HEK293 (cell line): ENCODE results near the gene ADGRG7.

Experiments
- CTCF ChIA-PET: fragments of 350-600 bp; formaldehyde crosslinking; extraction: SDS; loops from one replicate; lab custom pipeline; 2021; ENCODE audit warnings: antibody characterized with exemption; lab: Yijun Ruan, JAX
- POLR2A ChIA-PET: fragments of 300-600 bp; formaldehyde crosslinking; extraction: SDS; loops from one replicate; lab custom pipeline; 2020; ENCODE audit warnings: antibody characterized with exemption, inconsistent platforms; lab: Yijun Ruan, JAX
- H3K27ac ChIP-seq: fragments of 200-500 bp; sonication (Bioruptor generic); 2 replicates; pipeline ENCODE4 v1.5.1; 2014; ENCODE audit warnings: low read depth, low read length, control low read depth, inconsistent platforms; ENCODE audit errors: extremely low read depth
- H3K36me3 ChIP-seq, 2 experiments: fragments of 200-500 bp in 1 of 2; sonication (Bioruptor generic) in 1 of 2; 1 replicate in 1 of 2; 2 replicates in 1 of 2; pipeline ENCODE4 v1.5.1; 2014 to 2017; ENCODE audit warnings: inconsistent platforms in 2 of 2, low read length in 2 of 2; ENCODE audit not compliant: control insufficient read depth in 2 of 2, insufficient read depth in 1 of 2
- H3K4me1 ChIP-seq: fragments of 200-500 bp; sonication (Bioruptor generic); 2 replicates; pipeline ENCODE4 v1.5.1; 2014; ENCODE audit warnings: mild to moderate bottlenecking, low read length, inconsistent platforms; ENCODE audit not compliant: control insufficient read depth, insufficient read depth
- H3K4me3 ChIP-seq: 2 replicates; pipeline ENCODE4 v1.5.1; 2011; ENCODE audit warnings: low read depth, mild to moderate bottlenecking, control low read depth, low read length, moderate library complexity
- H3K9me3 ChIP-seq: fragments of 200-500 bp; sonication (Bioruptor generic); 2 replicates; pipeline ENCODE4 v1.5.1; 2014; ENCODE audit warnings: low read depth, low read length, inconsistent platforms; ENCODE audit not compliant: control insufficient read depth, insufficient read depth
- GLI2 ChIP-seq: fragments of 450-650 bp; formaldehyde crosslinking; IDR thresholded peaks from 2 replicates; pipeline ENCODE4; 2017; ENCODE audit warnings: missing biosample characterization, missing genetic modification characterization, low read depth, borderline replicate concordance
- GLIS1 ChIP-seq: fragments of 450-650 bp; formaldehyde crosslinking; IDR thresholded peaks from 2 replicates; pipeline ENCODE4 v1.5.1; 2016; ENCODE audit warnings: missing biosample characterization, missing genetic modification characterization
- KLF7 ChIP-seq: fragments of 450-650 bp; formaldehyde crosslinking; IDR thresholded peaks from 2 replicates; pipeline ENCODE4 v1.5.1; 2016; ENCODE audit warnings: missing biosample characterization, missing genetic modification characterization, borderline replicate concordance
- SCRT1 ChIP-seq: fragments of 450-650 bp; formaldehyde crosslinking; IDR thresholded peaks from 2 replicates; pipeline ENCODE4 v1.5.1; 2016; ENCODE audit warnings: missing biosample characterization, missing genetic modification characterization, borderline replicate concordance
- ZIC2 ChIP-seq: fragments of 450-650 bp; formaldehyde crosslinking; IDR thresholded peaks from 2 replicates; pipeline ENCODE4 v1.5.1; 2016; ENCODE audit warnings: missing biosample characterization, missing genetic modification characterization
- ZNF174 ChIP-seq: fragments of 450-650 bp; formaldehyde crosslinking; IDR thresholded peaks from 2 replicates; pipeline ENCODE4 v1.5.0; 2017; ENCODE audit warnings: missing biosample characterization, mild to moderate bottlenecking, missing genetic modification characterization
- ZNF184 ChIP-seq: fragments of 450-650 bp; IDR thresholded peaks from 2 replicates; pipeline ENCODE4 v1.5.1; 2018; ENCODE audit warnings: missing biosample characterization, mild to moderate bottlenecking, missing genetic modification characterization
- ZNF248 ChIP-seq: fragments of 450-650 bp; formaldehyde crosslinking; IDR thresholded peaks from 2 replicates; pipeline ENCODE4 v1.5.1; 2017; ENCODE audit warnings: missing biosample characterization, missing genetic modification characterization
- ZNF37A ChIP-seq: fragments of 450-650 bp; IDR thresholded peaks from 2 replicates; pipeline ENCODE4 v1.5.1; 2018; ENCODE audit warnings: missing biosample characterization, missing genetic modification characterization
- ZNF433 ChIP-seq: fragments of 450-650 bp; formaldehyde crosslinking; IDR thresholded peaks from 2 replicates; pipeline ENCODE4 v1.5.1; 2016; ENCODE audit warnings: missing biosample characterization, missing genetic modification characterization, low read depth
- ZNF548 ChIP-seq: fragments of 450-650 bp; formaldehyde crosslinking; IDR thresholded peaks from 2 replicates; pipeline ENCODE4 v1.5.1; 2016; ENCODE audit warnings: missing biosample characterization, missing genetic modification characterization
- ZNF600 ChIP-seq: fragments of 450-650 bp; formaldehyde crosslinking; IDR thresholded peaks from 2 replicates; pipeline ENCODE4 v1.5.1; 2016; ENCODE audit warnings: missing biosample characterization, missing genetic modification characterization
- ZNF664 ChIP-seq: fragments of 450-650 bp; formaldehyde crosslinking; IDR thresholded peaks from 2 replicates; pipeline ENCODE4 v1.5.1; 2016; ENCODE audit warnings: missing biosample characterization, missing genetic modification characterization
- ZNF837 ChIP-seq: fragments of 450-650 bp; formaldehyde crosslinking; IDR thresholded peaks from 2 replicates; pipeline ENCODE4 v1.5.1; 2016; ENCODE audit warnings: missing biosample characterization, missing genetic modification characterization
- ZSCAN30 ChIP-seq: fragments of 450-650 bp; IDR thresholded peaks from 2 replicates; pipeline ENCODE4 v1.5.1; 2018; ENCODE audit warnings: missing biosample characterization, mild to moderate bottlenecking, missing genetic modification characterization, moderate library complexity
- TF ChIP-seq, protein P1 (sequence below): fragments of 450-650 bp; formaldehyde crosslinking; IDR thresholded peaks from 2 replicates; pipeline ENCODE4 v1.5.1; 2016; ENCODE audit warnings: missing biosample characterization, missing genetic modification characterization
- TF ChIP-seq, protein P2 (sequence below): fragments of 450-650 bp; formaldehyde crosslinking; IDR thresholded peaks from 2 replicates; pipeline ENCODE4 v1.5.1; 2016; ENCODE audit warnings: missing biosample characterization, missing genetic modification characterization, low read depth
- TF ChIP-seq, protein P3 (sequence below): fragments of 450-650 bp; formaldehyde crosslinking; IDR thresholded peaks from 2 replicates; pipeline ENCODE4 v1.5.1; 2016; ENCODE audit warnings: missing biosample characterization, missing genetic modification characterization
- TF ChIP-seq, protein P4 (sequence below): fragments of 450-650 bp; formaldehyde crosslinking; IDR thresholded peaks from 2 replicates; pipeline ENCODE4 v1.5.1; 2016; ENCODE audit warnings: missing biosample characterization, missing genetic modification characterization

Gene ADGRG7

DNA sequence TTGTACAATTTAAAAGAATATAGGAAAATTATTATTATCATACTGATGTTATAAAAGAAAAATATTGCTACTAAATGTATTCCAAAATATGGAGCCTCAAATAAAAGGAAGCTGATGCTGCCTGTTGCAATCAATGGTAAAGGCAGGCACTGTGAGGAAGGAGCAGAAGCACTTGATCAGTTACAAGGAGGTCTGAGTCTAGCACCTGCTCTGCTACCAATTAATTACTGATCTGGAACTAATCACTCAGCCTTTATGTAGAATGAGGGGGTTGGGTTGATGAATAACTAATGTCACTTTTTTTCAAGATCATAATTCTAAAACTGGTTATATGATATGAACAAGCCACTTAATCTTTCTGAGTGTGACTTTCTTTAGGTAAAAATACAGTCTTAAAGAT, 5.5 kb downstream of the ADGRG7 start:
- TF ChIP-seq ZNF37A (tag by site-specific recombination) (no peak), ZNF664 (tag by site-specific recombination) (no peak), KLF7 (tag by site-specific recombination) (no peak), ZSCAN30 (tag by site-specific recombination) (no peak), ZNF248 (tag by site-specific recombination) (no peak)
- TF ChIP-seq, protein P1, sequence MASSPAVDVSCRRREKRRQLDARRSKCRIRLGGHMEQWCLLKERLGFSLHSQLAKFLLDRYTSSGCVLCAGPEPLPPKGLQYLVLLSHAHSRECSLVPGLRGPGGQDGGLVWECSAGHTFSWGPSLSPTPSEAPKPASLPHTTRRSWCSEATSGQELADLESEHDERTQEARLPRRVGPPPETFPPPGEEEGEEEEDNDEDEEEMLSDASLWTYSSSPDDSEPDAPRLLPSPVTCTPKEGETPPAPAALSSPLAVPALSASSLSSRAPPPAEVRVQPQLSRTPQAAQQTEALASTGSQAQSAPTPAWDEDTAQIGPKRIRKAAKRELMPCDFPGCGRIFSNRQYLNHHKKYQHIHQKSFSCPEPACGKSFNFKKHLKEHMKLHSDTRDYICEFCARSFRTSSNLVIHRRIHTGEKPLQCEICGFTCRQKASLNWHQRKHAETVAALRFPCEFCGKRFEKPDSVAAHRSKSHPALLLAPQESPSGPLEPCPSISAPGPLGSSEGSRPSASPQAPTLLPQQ (tag by site-specific recombination), result no peak
- H3K9me3 ChIP-seq, result no peaks in the 10 kb centered on the region
- no peak overlapping the region for H3K27ac ChIP-seq
- H3K4me1 ChIP-seq, result no peaks in the 10 kb centered on the region
- H3K36me3 ChIP-seq, result no peaks in the 10 kb centered on the region
- POLR2A ChIA-PET, result no interaction called here
- no peak overlapping the region for H3K4me3 ChIP-seq
- CTCF ChIA-PET, result no interaction called here

DNA sequence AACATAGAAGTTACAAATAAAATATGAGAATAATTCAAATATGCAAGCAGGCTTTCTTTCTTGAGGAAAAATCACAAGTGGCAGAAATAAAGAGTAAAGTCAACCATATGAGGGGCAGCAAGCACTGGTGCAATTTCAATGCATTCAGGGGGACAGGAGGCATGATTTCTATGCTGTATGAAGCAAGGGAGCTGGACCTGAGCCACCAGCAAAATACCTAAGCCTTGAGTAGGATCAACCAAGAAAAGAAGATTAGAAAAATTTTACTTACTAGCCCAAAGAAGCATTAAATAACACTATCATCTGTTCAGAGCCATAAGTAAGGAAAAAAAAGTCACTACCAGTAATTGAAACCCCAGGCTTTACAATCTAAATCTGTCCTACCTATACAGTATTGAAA, 6.3 kb downstream of the ADGRG7 start:
- no peak for TF ChIP-seq ZNF174
- TF ChIP-seq, protein P2, sequence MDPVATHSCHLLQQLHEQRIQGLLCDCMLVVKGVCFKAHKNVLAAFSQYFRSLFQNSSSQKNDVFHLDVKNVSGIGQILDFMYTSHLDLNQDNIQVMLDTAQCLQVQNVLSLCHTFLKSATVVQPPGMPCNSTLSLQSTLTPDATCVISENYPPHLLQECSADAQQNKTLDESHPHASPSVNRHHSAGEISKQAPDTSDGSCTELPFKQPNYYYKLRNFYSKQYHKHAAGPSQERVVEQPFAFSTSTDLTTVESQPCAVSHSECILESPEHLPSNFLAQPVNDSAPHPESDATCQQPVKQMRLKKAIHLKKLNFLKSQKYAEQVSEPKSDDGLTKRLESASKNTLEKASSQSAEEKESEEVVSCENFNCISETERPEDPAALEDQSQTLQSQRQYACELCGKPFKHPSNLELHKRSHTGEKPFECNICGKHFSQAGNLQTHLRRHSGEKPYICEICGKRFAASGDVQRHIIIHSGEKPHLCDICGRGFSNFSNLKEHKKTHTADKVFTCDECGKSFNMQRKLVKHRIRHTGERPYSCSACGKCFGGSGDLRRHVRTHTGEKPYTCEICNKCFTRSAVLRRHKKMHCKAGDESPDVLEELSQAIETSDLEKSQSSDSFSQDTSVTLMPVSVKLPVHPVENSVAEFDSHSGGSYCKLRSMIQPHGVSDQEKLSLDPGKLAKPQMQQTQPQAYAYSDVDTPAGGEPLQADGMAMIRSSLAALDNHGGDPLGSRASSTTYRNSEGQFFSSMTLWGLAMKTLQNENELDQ, result no peak
- no peak for TF ChIP-seq ZNF548
- no peak for TF ChIP-seq GLI2
- TF ChIP-seq ZNF184 (tag by site-specific recombination), result no peak
- no peak for TF ChIP-seq ZNF600
- no peak for TF ChIP-seq ZNF837 (tag by site-specific recombination)
- no peak for TF ChIP-seq ZIC2
- no peak for TF ChIP-seq SCRT1 (tag by site-specific recombination)
- TF ChIP-seq, protein P3, sequence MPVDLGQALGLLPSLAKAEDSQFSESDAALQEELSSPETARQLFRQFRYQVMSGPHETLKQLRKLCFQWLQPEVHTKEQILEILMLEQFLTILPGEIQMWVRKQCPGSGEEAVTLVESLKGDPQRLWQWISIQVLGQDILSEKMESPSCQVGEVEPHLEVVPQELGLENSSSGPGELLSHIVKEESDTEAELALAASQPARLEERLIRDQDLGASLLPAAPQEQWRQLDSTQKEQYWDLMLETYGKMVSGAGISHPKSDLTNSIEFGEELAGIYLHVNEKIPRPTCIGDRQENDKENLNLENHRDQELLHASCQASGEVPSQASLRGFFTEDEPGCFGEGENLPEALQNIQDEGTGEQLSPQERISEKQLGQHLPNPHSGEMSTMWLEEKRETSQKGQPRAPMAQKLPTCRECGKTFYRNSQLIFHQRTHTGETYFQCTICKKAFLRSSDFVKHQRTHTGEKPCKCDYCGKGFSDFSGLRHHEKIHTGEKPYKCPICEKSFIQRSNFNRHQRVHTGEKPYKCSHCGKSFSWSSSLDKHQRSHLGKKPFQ (tag by site-specific recombination), result no peak
- no peak for TF ChIP-seq GLIS1 (tag by site-specific recombination)
- no peak for TF ChIP-seq ZNF433 (tag by site-specific recombination)
- TF ChIP-seq, protein P4, sequence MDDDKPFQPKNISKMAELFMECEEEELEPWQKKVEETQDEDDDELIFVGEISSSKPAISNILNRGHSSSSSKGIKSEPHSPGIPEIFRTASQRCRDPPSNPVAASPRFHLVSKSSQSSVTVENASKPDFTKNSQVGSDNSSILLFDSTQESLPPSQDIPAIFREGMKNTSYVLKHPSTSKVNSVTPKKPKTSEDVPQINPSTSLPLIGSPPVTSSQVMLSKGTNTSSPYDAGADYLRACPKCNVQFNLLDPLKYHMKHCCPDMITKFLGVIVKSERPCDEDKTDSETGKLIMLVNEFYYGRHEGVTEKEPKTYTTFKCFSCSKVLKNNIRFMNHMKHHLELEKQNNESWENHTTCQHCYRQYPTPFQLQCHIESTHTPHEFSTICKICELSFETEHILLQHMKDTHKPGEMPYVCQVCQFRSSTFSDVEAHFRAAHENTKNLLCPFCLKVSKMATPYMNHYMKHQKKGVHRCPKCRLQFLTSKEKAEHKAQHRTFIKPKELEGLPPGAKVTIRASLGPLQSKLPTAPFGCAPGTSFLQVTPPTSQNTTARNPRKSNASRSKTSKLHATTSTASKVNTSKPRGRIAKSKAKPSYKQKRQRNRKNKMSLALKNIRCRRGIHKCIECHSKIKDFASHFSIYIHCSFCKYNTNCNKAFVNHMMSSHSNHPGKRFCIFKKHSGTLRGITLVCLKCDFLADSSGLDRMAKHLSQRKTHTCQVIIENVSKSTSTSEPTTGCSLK, result no peak
- no peaks in the 10 kb centered on the region for H3K4me1 ChIP-seq
- no peak overlapping the region for H3K27ac ChIP-seq
- H3K4me3 ChIP-seq, result no peak overlapping the region
- CTCF ChIA-PET, result no interaction called here
- no peaks in the 10 kb centered on the region for H3K36me3 ChIP-seq
- POLR2A ChIA-PET, result no interaction called here
- no peaks in the 10 kb centered on the region for H3K9me3 ChIP-seq
